ENCODE results near the gene HEY2.
"Not testable (repeated sequence)": the region's sequence is repeated elsewhere in the genome, so short reads cannot be mapped to it uniquely, and the experiment has no call there.

HEY2 gene

DNA sequence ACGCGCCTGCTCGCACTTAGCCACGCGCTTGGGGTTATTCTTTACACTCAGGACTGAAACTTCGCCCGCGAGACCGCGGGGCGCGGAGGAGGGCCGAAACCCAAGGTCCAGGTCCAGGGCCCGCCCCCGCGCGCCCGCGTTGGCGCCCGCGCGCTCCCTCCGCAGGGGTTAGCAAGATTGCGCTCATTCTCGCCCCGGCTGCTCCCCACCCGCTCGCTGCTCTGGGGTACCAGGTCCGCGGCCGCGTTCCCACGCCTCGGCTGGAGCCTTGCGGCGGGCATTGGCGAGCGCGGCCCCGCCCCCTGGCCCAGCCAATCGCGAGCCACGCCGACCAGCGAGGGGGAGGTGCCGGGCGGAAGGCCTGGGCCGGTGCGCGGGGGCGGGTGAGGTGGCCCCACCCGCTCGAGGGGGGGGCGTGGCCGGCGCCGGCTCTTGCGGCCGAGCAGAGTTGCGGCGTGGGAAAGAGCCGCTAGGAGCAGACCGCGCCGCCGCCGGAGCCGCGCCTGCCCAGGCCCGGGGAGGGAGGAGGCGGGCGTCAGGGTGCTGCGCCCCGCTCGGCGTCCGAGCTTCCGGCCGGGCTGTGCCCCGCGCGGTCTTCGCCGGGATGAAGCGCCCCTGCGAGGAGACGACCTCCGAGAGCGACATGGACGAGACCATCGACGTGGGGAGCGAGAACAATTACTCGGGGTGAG is at the start of gene HEY2:
HEY2 (plus strand) TSS at position 460 of the 692 bp plus-strand sequence; CDS start at position 605, 145 bp downstream.
- H3K36me3 ChIP-seq: no peaks in the 10 kb centered on the region
- peaks cover 14 to 39% (median 36%) of the 10 kb centered on the region in 10 experiments; a peak in 19 of 20 replicates for H3K4me1 ChIP-seq
- peaks cover 73 to 86% (median 80%) of the 10 kb centered on the region in 11 experiments for H3K27me3 ChIP-seq
- H3K9me3 ChIP-seq (replicated peaks in 1 of 11): no peaks in the 10 kb centered on the region
- peak within 1 kb of the TSS; percentile 91 to 99 (median 98) for H3K4me2 ChIP-seq
- no peak for TF ChIP-seq Cebpa-rat (IDR thresholded peaks at IDR 0.05)
- H3K4me3 ChIP-seq: peak within 1 kb of the TSS; percentile 58 to 81 (median 71)
- peak within 1 kb of the TSS; percentile 28 to 69 (median 58); a peak in 19 of 22 replicates for H3K9ac ChIP-seq
- peaks cover 0 to 36% (median 22%) of the 10 kb centered on the region in 11 experiments; a peak in 16 of 22 replicates for H4K20me1 ChIP-seq
- H3K27ac ChIP-seq: no peak within 1 kb of the TSS

DNA sequence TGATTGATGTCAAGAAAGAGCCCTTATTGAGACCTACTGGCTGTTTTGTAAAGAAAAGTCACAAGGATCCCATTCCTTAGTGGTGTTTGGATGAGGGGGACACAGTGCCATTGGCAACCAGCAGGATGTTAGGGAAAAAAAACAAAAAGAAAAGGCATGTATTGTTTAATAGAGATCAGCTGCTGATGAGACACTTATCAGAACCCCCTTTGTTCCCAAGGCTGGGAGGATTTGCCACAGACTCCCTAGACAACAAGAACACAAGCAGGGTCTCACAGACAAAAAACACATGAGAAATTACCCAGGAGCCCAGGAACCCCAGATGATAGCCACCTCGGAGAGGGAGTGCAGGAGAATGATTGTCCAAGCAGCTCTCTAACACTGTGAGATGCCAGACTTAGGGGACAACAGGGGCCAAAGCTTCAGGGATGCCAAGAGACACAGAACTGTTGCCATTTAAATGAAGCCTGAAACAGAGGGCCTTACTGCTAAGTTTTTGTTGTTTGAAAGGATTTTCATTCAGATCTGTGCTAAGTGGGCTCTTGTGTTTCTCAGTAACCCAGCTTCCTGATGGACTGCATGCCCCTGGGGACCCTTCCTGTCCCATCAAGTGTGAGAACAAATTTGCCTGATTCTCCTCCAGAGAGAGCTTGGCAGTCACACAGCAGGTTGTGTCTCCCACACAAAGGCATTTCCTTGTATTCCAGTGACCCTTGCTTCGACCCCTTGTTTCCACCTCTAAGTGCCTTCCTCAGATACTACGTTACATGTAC is 48.7 kb upstream of the HEY2 start:
- H3K4me1 ChIP-seq: peaks cover 0 to 24% (median 10%) of the 10 kb centered on the region in 10 experiments; a peak in 11 of 20 replicates
- H3K36me3 ChIP-seq: no peaks in the 10 kb centered on the region
- H3K27ac ChIP-seq: no peak overlapping the region
- H3K4me3 ChIP-seq: no peak overlapping the region
- H3K9ac ChIP-seq: no peak overlapping the region
- H4K20me1 ChIP-seq: no peaks in the 10 kb centered on the region
- H3K27me3 ChIP-seq: no peaks in the 10 kb centered on the region
- H3K9me3 ChIP-seq (replicated peaks in 1 of 11): peaks cover 0 to 12% (median 6%) of the 10 kb centered on the region in 11 experiments; a peak in 8 of 22 replicates
- TF ChIP-seq Cebpa-rat (IDR thresholded peaks at IDR 0.05): no peak
- peak overlapping the region in 7 of 11 experiments; percentile 1 to 55 (median 2); a peak in 8 of 22 replicates for H3K4me2 ChIP-seq

DNA sequence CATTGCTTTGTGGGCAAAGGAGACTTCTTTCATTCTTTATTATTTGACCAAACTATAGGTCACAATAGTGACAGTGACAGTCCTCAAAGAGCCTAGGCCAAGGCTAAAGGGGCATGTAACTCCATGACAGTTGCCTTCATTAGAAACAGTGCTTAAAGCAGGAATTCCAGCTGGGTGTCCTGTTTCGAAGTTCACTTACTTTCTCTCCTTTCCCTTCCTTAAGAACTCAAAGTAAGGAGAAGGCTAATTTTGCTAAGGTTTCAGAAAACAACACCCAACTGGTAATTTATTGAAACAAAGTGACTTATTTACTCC is 48.1 kb upstream of the HEY2 start:
- no peak overlapping the region for H3K4me3 ChIP-seq
- H3K4me2 ChIP-seq: peak overlapping the region in 5 of 11 experiments; percentile 1 to 55 (median 1); a peak in 4 of 22 replicates
- H4K20me1 ChIP-seq: no peaks in the 10 kb centered on the region
- no peak for TF ChIP-seq Cebpa-rat (IDR thresholded peaks at IDR 0.05)
- no peaks in the 10 kb centered on the region for H3K36me3 ChIP-seq
- no peak overlapping the region for H3K9ac ChIP-seq
- H3K27ac ChIP-seq: no peak overlapping the region
- peaks cover 0 to 10% (median 4%) of the 10 kb centered on the region in 11 experiments; a peak in 8 of 22 replicates for H3K9me3 ChIP-seq (replicated peaks in 1 of 11)
- no peaks in the 10 kb centered on the region for H3K27me3 ChIP-seq
- H3K4me1 ChIP-seq: peaks cover 0 to 24% (median 10%) of the 10 kb centered on the region in 10 experiments; a peak in 11 of 20 replicates

DNA sequence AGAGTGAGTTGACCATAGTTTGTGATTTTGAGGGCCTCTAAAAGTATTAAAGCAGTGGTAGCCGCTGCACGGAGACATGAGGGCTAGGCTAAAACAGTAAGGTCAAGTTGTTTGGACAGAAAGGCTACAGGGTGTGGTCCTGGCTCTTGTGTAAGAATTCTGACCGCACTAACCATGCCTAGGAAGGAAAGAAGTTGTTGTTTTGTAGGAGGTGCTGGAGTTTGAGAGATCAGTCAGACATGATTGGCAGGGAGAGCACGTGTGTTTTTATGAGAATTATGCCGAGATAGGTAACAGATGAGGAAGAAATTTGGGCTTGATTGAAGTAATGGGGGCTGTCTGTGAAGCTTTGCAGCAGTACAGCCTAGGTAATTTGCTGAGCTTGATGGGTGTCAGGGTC is 45.5 kb upstream of the HEY2 start:
- not testable (repeated sequence) for H3K9me3 ChIP-seq (replicated peaks in 1 of 11); H3K27me3 ChIP-seq; H3K9ac ChIP-seq; H3K36me3 ChIP-seq; H4K20me1 ChIP-seq; H3K27ac ChIP-seq; H3K4me3 ChIP-seq; H3K4me2 ChIP-seq
- peaks cover 0 to 24% (median 10%) of the 10 kb centered on the region in 10 experiments; a peak in 11 of 20 replicates for H3K4me1 ChIP-seq

DNA sequence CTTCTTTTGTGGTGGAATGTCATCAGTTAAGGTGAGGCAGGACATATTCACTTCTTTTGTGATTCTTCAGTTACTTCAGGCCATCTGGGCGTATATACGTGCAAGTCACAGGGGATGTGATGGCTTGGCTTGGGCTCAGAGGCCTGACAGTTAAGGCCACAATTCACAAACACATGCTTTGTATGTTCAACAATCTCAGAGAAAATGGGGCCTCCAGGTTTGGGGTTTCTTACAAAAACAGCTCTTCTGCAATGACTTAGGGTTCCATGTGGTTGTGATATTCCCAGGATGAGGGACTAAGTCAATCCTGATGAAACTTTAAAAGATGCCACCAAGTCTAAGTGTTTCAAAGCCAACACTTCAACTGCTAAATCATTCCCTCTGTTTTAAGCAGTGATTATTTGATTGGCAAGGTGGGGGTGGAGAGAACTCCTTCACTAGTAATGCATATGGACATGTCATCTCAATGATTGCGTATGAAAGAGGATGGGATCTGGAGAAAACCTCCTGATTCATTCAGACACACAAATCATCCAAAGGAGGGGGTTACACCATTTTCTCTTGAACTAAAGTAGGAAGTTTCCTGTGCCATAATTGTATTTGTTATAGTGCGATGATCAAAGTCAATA is 41.7 kb upstream of the HEY2 start:
- Histone ChIP-seq H3K27me3 (no peaks in the 10 kb centered on the region), H3K4me2 (no peak overlapping the region), H3K27ac (no peak overlapping the region), H3K4me3 (no peak overlapping the region), H3K9ac (no peak overlapping the region), H4K20me1 (no peaks in the 10 kb centered on the region), H3K4me1 (0 out of 20 replicates have a peak, but pooled peaks cover 0 to under 1% (median 0%) of the 10 kb centered on the region in 10 experiments), H3K36me3 (peaks cover 0 to 4% (median 0%) of the 10 kb centered on the region in 11 experiments; a peak in 1 of 22 replicates), H3K9me3 (replicated peaks in 1 of 11) (peaks cover 18 to 25% (median 24%) of the 10 kb centered on the region in 11 experiments)
- TF ChIP-seq Cebpa-rat (IDR thresholded peaks at IDR 0.05): no peak

DNA sequence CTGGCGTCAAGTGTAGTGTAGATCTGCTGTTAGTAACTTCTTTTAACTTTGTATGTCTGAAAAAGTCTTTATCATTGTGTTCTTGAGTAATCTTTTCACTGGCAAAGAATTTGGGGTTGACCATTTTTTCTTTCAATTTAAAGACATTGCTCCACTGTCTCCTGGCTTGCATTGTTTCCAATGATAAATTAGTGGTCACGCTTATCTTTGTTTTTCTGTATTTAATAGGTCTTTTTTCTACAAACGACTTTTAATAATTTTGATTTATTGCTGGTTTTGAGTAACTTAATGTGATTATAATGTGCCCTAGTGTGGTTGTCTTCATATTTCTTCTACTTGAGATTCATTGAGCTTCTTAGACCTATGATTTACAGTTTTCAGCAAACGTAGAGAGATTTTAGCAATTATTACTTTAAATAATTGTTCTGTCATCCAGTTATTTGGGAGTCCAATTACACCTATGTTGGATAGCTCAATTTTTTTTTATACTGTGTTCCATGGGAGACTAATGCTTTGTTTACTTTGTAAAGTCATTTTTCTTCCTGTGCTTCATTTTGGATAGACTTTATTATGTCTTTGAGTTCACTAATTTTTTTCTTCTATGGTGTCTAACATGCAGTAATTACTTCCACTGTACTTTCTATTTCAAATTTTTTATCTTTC is 38.3 kb upstream of the HEY2 start:
- Histone ChIP-seq H3K36me3 (peaks cover 0 to 4% (median 0%) of the 10 kb centered on the region in 11 experiments; a peak in 1 of 22 replicates), H3K9ac (no peak overlapping the region), H3K27me3 (no peaks in the 10 kb centered on the region), H3K9me3 (replicated peaks in 1 of 11) (peaks cover 18 to 30% (median 25%) of the 10 kb centered on the region in 11 experiments), H3K27ac (no peak overlapping the region), H3K4me1 (peaks cover 16 to 32% (median 27%) of the 10 kb centered on the region in 10 experiments), H3K4me3 (no peak overlapping the region), H4K20me1 (no peaks in the 10 kb centered on the region), H3K4me2 (no peak overlapping the region)
- no peak for TF ChIP-seq Cebpa-rat (IDR thresholded peaks at IDR 0.05)

DNA sequence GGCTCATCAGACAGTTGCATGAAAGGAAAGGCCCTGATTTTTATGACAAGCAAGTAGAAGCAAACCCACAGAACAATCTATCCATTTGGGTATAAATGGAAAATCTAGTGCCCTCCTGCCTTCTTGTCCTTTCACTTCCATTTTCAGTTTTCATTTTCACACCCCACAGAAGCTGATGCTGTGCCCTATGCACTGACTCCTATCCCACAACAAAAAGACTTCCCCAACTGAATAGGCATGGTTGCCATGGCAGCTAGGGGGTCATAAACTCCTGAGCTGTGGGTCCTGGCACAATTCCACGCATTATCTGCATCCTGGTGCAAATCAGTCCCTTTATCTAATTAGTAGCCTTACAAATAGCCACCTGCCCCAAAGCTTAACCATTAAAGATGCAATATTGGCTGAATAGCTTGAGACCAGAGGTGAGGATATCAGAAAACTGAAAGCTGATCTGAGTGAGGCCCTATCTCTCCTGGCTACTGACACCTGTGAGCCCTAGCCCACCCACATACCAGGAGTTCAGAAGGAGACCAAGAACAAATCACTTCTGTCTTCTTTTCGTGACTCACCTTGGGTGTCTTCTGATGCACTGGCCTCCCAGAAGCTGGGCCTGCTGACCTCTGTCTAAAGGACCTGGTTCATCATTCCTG is 34.9 kb upstream of the HEY2 start:
- TF ChIP-seq Cebpa-rat (IDR thresholded peaks at IDR 0.05): no peak
- H3K4me3 ChIP-seq: no peak overlapping the region
- peaks cover 18 to 30% (median 25%) of the 10 kb centered on the region in 11 experiments for H3K9me3 ChIP-seq (replicated peaks in 1 of 11)
- no peak overlapping the region for H3K9ac ChIP-seq
- peaks cover 0 to 4% (median 0%) of the 10 kb centered on the region in 11 experiments; a peak in 1 of 22 replicates for H3K36me3 ChIP-seq
- no peaks in the 10 kb centered on the region for H4K20me1 ChIP-seq
- H3K27ac ChIP-seq: peak overlapping the region in 4 of 11 experiments; percentile 26 to 39 (median 30); a peak in 6 of 22 replicates
- H3K27me3 ChIP-seq: no peaks in the 10 kb centered on the region
- peaks cover 28 to 58% (median 50%) of the 10 kb centered on the region in 10 experiments for H3K4me1 ChIP-seq
- H3K4me2 ChIP-seq: peak overlapping the region; percentile 48 to 72 (median 65)

DNA sequence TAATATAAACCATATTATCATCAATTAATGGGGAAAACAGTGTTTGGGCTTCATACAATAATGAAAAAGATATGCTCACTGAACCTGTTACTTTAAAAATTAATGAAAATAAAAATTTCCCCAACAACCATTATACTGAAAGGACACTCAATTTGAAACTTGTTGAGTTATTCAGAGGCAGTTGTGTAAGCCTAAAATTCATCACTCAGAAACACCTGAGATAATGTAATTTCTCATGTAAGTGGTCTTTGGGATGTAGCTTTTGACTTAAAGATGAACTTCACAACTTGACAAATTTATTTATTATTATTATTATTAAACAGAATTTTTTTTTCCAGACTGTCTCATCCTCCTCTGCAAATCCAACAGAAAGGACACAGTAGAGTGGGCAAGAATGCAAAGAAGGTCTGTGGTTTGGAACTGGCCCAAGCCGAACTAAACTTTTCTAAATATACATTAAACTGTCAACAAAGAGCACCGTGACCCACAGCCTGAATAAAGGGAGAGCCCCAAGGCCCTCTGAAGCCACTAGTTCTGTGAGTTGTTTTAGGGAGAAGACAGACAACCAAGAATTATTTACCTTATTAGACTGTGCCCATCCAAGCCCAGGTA is 32.2 kb upstream of the HEY2 start:
- no peak for TF ChIP-seq Cebpa-rat (IDR thresholded peaks at IDR 0.05)
- Histone ChIP-seq H3K27ac (peak overlapping the region in 6 of 11 experiments; percentile 25 to 49 (median 37); a peak in 10 of 22 replicates), H3K9ac (no peak overlapping the region), H3K4me1 (peaks cover 28 to 58% (median 50%) of the 10 kb centered on the region in 10 experiments), H4K20me1 (no peaks in the 10 kb centered on the region), H3K27me3 (no peaks in the 10 kb centered on the region), H3K4me3 (peak overlapping the region in 4 of 10 experiments; percentile 1 to 29 (median 16); a peak in 2 of 20 replicates), H3K4me2 (peak overlapping the region; percentile 54 to 87 (median 70)), H3K36me3 (no peaks in the 10 kb centered on the region), H3K9me3 (replicated peaks in 1 of 11) (peaks cover 0 to 9% (median 2%) of the 10 kb centered on the region in 11 experiments; a peak in 13 of 22 replicates)
